Neural cell (in vitro differentiated cells): ENCODE data around the gene LCLAT1.

ENCODE experiments used
- POLR2AphosphoS5 ChIP-seq: IDR thresholded peaks from 2 replicates; pipeline ENCODE4 v1.6.1; 2012
- TF ChIP-seq, protein P1 (sequence below): fragments of 450-650 bp; IDR thresholded peaks from 2 replicates; pipeline ENCODE4 v1.5.1; 2014; ENCODE audit warnings: antibody characterized with exemption, mild to moderate bottlenecking, moderate library complexity; ENCODE audit not compliant: poor library complexity, severe bottlenecking

DNA sequence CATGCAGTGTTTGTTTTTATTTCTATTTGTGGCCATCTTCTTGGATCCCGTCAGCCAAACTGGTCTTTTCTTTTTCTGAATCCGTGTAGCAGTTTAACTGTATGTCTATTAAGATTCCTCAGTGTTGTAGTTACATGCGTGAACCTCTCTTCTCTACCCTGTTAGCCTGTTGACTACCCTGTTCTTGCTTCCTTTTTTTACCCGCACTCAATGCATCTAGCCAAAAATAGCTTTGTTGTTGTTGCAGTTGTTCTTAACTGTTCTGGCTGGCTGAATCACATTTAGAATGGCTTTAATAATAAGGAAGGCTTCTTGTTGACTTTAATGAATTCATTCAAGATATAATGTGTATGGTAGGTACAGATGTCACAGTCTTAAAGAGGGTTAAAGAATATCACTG is 137.1 kb downstream of the LCLAT1 start:
- no peak for TF ChIP-seq POLR2AphosphoS5
- TF ChIP-seq, protein P1, sequence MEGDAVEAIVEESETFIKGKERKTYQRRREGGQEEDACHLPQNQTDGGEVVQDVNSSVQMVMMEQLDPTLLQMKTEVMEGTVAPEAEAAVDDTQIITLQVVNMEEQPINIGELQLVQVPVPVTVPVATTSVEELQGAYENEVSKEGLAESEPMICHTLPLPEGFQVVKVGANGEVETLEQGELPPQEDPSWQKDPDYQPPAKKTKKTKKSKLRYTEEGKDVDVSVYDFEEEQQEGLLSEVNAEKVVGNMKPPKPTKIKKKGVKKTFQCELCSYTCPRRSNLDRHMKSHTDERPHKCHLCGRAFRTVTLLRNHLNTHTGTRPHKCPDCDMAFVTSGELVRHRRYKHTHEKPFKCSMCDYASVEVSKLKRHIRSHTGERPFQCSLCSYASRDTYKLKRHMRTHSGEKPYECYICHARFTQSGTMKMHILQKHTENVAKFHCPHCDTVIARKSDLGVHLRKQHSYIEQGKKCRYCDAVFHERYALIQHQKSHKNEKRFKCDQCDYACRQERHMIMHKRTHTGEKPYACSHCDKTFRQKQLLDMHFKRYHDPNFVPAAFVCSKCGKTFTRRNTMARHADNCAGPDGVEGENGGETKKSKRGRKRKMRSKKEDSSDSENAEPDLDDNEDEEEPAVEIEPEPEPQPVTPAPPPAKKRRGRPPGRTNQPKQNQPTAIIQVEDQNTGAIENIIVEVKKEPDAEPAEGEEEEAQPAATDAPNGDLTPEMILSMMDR = no peak
